GM19455 (cell line): ENCODE data around the gene PDHX.

Experiments
- ATAC-seq: cut with Tn5 transposase; IDR thresholded peaks from one replicate; pipeline ENCODE4 v1.9.1; 2021; ENCODE audit not compliant: unreplicated experiment

PDHX gene

DNA sequence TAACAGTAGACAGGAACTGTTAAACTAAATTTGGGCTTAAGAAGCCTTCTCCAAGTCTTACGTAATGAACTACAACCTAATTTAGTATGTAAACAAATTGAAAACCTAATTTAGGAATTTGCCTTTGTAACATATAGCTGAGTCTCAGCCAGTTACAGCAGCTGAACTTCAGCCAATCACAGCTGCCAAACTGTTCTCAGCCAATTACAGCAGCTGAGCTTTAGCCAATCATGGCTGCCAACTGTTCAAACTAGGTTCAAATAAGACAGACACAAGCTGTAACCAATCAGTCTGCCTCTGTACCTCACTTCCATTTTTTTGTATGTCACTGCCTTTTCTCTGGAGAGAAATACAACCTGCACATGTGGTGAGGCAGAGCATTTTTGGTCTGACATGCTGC is 127.5 kb downstream of the PDHX start:
- no peak for ATAC-seq

DNA sequence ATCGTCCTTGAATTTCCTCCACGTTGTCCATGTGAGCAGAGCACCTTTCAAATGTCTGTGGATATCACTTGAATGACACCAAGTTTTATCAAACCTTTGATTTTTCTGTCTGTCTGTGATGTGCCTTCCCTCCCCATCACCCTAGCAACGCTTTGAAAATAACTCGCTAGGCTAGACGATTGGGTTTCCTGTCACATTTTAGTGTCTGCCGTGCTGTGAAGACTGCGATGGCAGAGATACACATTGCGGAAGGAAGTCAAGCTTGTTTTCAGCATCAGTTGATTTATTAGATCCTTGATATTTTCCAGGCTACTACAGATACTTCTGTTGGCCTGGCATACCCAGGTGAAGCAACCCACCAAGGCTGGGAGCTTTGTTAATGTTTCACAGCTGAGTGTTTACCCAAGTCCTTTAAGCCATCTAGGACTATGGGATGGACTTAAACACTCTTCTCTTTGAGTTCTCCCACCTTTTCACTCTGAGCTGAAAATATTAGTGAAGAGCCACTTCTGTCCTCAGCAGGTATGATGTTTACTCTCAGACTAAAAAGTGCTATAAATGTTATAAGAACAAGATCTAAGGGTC is 128.9 kb downstream of the PDHX start:
- no peak for ATAC-seq
